Endodermal cell (in vitro differentiated cells): ENCODE data around the gene DLX4. TPM values are rescaled to one million over a fixed set of nuclear protein-coding genes. Genes with fewer than 3 reads are reported as not detected.
A peak's percentile ranks its signal among the peaks of the same experiment; 100 is the strongest.

Experiments used
- DNase-seq: peaks from one replicate; pipeline ENCODE4 v3.0.0-alpha.2; 2017
- H3K27ac ChIP-seq: 2 replicates; pipeline ENCODE4 v1.5.1; 2013; ENCODE audit warnings: mild to moderate bottlenecking, low read depth, low read length, moderate library complexity
- H3K27me3 ChIP-seq: 2 replicates; pipeline ENCODE4 v1.6.1; 2013; ENCODE audit warnings: mild to moderate bottlenecking, low read length, moderate library complexity; ENCODE audit not compliant: insufficient read depth, control insufficient read depth, poor library complexity, severe bottlenecking
- H3K36me3 ChIP-seq: 2 replicates; pipeline ENCODE4 v1.7.0; 2013; ENCODE audit warnings: mild to moderate bottlenecking, low read length, moderate library complexity; ENCODE audit not compliant: control insufficient read depth, insufficient read depth
- H3K4me1 ChIP-seq: one replicate; pipeline ENCODE4 v1.7.0; 2013; ENCODE audit warnings: low read length; ENCODE audit not compliant: control insufficient read depth, insufficient read depth
- H3K4me3 ChIP-seq: 2 replicates; pipeline ENCODE4 v1.5.1; 2013; ENCODE audit warnings: mild to moderate bottlenecking, low read length, moderate library complexity
- H3K9ac ChIP-seq: 2 replicates; pipeline ENCODE4 v1.6.1; 2013; ENCODE audit warnings: mild to moderate bottlenecking, low read length, moderate library complexity; ENCODE audit not compliant: poor library complexity, severe bottlenecking; ENCODE audit errors: extremely low read depth
- H3K9me3 ChIP-seq: 2 replicates; pipeline ENCODE4 v1.6.1; 2013; ENCODE audit warnings: mild to moderate bottlenecking, low read length, moderate library complexity; ENCODE audit not compliant: control insufficient read depth
- H3K27ac Mint-ChIP-seq: 2 replicates; pipeline ENCODE4 v1.8.0; 2020; ENCODE audit warnings: mixed read lengths
- H3K27me3 Mint-ChIP-seq: 2 replicates; pipeline ENCODE4 v1.8.0; 2021; ENCODE audit warnings: mild to moderate bottlenecking, mixed read lengths; ENCODE audit not compliant: insufficient read depth
- H3K36me3 Mint-ChIP-seq: 2 replicates; pipeline ENCODE4 v1.8.0; 2020; ENCODE audit warnings: low read depth, mixed read lengths
- H3K4me1 Mint-ChIP-seq: 2 replicates; pipeline ENCODE4 v1.8.0; 2020; ENCODE audit warnings: mixed read lengths
- H3K4me3 Mint-ChIP-seq: 2 replicates; pipeline ENCODE4 v1.8.0; 2020; ENCODE audit warnings: mild to moderate bottlenecking, moderate library complexity, mixed read lengths
- H3K9me3 Mint-ChIP-seq: 2 replicates; pipeline ENCODE4 v1.8.0; 2020; ENCODE audit warnings: mild to moderate bottlenecking, mixed read lengths
- CTCF ChIP-seq: fragments of 200-600 bp; sonication (generic); conservative IDR thresholded peaks from 2 replicates; pipeline ENCODE4 v1.5.0; 2021; ENCODE audit warnings: antibody characterized with exemption, mild to moderate bottlenecking
- WGBS, 2 experiments: methylation state at CpG; one replicate each; pipeline versions ENCODE4 v1.1.5 to v1.1.7; 2013; ENCODE audit warnings: missing lambda C conversion rate in 2 of 2, mixed read lengths in 1 of 2; ENCODE audit not compliant: insufficient coverage in 1 of 2, insufficient read length in 1 of 2; 5-methylcytosine and 5-hydroxymethylcytosine counted together
- total RNA-seq, 2 donors: library from RNA; stranded (reverse); fragmentation: NEBNext Ultra II Directional in 1 of 2; extraction: Animal tissue kit (Norgen Biotek cat#: 25700) in 1 of 2; gene quantifications; 2 replicates in 1 of 2; 3 replicates in 1 of 2; pipeline ENCODE4 v1.2.1, GENCODE V29; 2021

DLX4 gene
- total RNA-seq, 2 donors from 2014 or later: 1.6 to 2.1 TPM

GRCh38 chr17:49989518-49989880, 20.5 kb downstream of the DLX4 start:
- Mint-ChIP-seq H3K4me1 (peaks cover 8% of the 10 kb centered on the region), H3K4me3 (no peak overlapping the region), H3K27ac (no peak overlapping the region), H3K36me3 (no peaks in the 10 kb centered on the region), H3K27me3 (peaks cover 92% of the 10 kb centered on the region), H3K9me3 (peaks cover 1% of the 10 kb centered on the region)
- 77 to 78% methylated on average over 3 to 4 of the region's 4 CpGs for WGBS, 2 experiments
- H3K9ac ChIP-seq: no peak overlapping the region
- H3K27me3 ChIP-seq: peaks cover 88% of the 10 kb centered on the region
- no peak for TF ChIP-seq CTCF
- H3K4me1 ChIP-seq: no peaks in the 10 kb centered on the region
- H3K36me3 ChIP-seq: no peaks in the 10 kb centered on the region
- peaks cover 5% of the 10 kb centered on the region for H3K9me3 ChIP-seq
- peak; percentile 54 for DNase-seq
- H3K4me3 ChIP-seq: no peak overlapping the region
- H3K27ac ChIP-seq: no peak overlapping the region

- peak; percentile 44 for DNase-seq
- no peak for TF ChIP-seq CTCF
- H3K27me3 ChIP-seq: peaks cover 96% of the 10 kb centered on the region
- no peak overlapping the region for H3K9ac ChIP-seq
- H3K4me1 ChIP-seq: no peaks in the 10 kb centered on the region
- Mint-ChIP-seq H3K36me3 (no peaks in the 10 kb centered on the region), H3K27me3 (peaks cover 97% of the 10 kb centered on the region), H3K9me3 (peaks cover 1% of the 10 kb centered on the region), H3K4me3 (no peak overlapping the region), H3K4me1 (peaks cover 8% of the 10 kb centered on the region), H3K27ac (no peak overlapping the region)
- no peaks in the 10 kb centered on the region for H3K36me3 ChIP-seq
- H3K9me3 ChIP-seq: peaks cover 6% of the 10 kb centered on the region
- H3K4me3 ChIP-seq: no peak overlapping the region
- WGBS, 2 experiments: 82% methylated on average over 3 of the region's 3 CpGs; no CpG with 5 or more reads in 1 of the 2 experiments
- H3K27ac ChIP-seq: no peak overlapping the region
Measured at GRCh38 chr17:49990331-49990730, 21.3 kb downstream of the DLX4 start.

- Mint-ChIP-seq H3K4me1 (peaks cover 8% of the 10 kb centered on the region), H3K9me3 (peaks cover 1% of the 10 kb centered on the region), H3K4me3 (no peak overlapping the region), H3K36me3 (no peaks in the 10 kb centered on the region), H3K27ac (no peak overlapping the region), H3K27me3 (peaks cover 97% of the 10 kb centered on the region)
- DNase-seq: no peak
- H3K27ac ChIP-seq: no peak overlapping the region
- no peaks in the 10 kb centered on the region for H3K36me3 ChIP-seq
- peaks cover 6% of the 10 kb centered on the region for H3K9me3 ChIP-seq
- no peak for TF ChIP-seq CTCF
- H3K9ac ChIP-seq: no peak overlapping the region
- no peak overlapping the region for H3K4me3 ChIP-seq
- peaks cover 100% of the 10 kb centered on the region for H3K27me3 ChIP-seq
- 75 to 89% methylated on average over 2 to 8 of the region's 8 CpGs for WGBS, 2 experiments
- H3K4me1 ChIP-seq: no peaks in the 10 kb centered on the region
Measured at GRCh38 chr17:49990921-49991320, 21.9 kb downstream of the DLX4 start.
